ENCODE results near the gene ETV1.

GRCh38 chr7:13979671-13980435 is 9.6 kb downstream of the ETV1 start:
- no peak for TF ChIP-seq CTCF (IDR thresholded peaks at IDR 0.05)
- TF ChIP-seq POLR2A (IDR thresholded peaks at IDR 0.05) = no peak
